ENCODE results near the gene MTCH1. TPM values are rescaled to one million over a fixed set of nuclear protein-coding genes. Genes with fewer than 3 reads are reported as not detected.

The MTCH1 gene
- total and polyA plus RNA-seq, 2 donors (not counting 1 experiment from before 2014, with no cell fraction given): 91.7 to 150 TPM

DNA sequence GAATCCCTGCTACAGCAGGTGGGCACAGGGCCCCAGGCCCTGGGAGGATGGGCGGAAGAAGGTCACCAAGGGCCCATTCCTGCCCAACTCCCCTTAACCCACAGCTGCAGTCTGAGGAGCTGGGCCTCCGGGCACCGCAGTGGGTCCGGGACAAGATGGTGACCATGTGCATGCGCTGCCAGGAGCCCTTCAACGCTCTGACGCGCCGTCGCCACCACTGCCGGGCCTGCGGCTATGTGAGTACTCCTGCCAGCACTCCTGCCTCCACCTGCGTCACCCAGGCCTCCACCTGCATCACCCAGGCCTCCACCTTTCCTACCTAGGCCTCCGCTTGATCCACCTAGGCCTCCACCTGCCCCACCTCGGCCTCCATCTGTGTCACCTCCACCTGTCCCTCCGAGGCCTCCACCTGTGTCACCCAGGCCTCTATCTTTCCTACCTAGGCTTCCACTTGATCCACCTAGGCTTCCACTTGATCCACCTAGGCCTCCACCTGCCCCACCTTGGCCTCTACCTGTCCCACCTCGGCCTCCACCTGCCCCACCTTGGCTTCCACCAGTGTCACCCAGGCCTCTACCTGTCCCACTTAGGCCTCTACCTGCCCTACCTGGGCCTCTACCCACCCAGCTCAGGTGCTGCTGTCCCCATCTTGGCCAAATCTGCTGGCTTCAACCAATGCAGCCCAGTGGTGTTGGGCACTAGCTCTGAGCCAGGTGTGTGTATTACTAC lies 36.3 kb upstream of the MTCH1 start:
- Mint-ChIP-seq H3K4me3 (no peak overlapping the region), H3K27me3 (no peaks in the 10 kb centered on the region), H3K4me1 (peaks cover 19% of the 10 kb centered on the region), H3K9me3 (ENCODE audit: insufficient read depth) (no peaks in the 10 kb centered on the region), H3K27ac (peak overlapping the region; percentile 56)
- H2AFZ ChIP-seq (ENCODE audit: insufficient read depth, low read depth, low read length, poor library complexity, severe bottlenecking): no peak overlapping the region
- no peak for TF ChIP-seq EZH2 (IDR thresholded peaks at IDR 0.05; ENCODE audit: borderline replicate concordance, insufficient read depth, low read depth, low read length, poor library complexity, severe bottlenecking)
- TF ChIP-seq, protein P1, sequence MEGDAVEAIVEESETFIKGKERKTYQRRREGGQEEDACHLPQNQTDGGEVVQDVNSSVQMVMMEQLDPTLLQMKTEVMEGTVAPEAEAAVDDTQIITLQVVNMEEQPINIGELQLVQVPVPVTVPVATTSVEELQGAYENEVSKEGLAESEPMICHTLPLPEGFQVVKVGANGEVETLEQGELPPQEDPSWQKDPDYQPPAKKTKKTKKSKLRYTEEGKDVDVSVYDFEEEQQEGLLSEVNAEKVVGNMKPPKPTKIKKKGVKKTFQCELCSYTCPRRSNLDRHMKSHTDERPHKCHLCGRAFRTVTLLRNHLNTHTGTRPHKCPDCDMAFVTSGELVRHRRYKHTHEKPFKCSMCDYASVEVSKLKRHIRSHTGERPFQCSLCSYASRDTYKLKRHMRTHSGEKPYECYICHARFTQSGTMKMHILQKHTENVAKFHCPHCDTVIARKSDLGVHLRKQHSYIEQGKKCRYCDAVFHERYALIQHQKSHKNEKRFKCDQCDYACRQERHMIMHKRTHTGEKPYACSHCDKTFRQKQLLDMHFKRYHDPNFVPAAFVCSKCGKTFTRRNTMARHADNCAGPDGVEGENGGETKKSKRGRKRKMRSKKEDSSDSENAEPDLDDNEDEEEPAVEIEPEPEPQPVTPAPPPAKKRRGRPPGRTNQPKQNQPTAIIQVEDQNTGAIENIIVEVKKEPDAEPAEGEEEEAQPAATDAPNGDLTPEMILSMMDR (IDR thresholded peaks at IDR 0.05): no peak
- WGBS (ENCODE audit: insufficient coverage): 94% methylated on average over 17 of the region's 17 CpGs
- no peak overlapping the region for H3K4me3 ChIP-seq (ENCODE audit: control extremely low read depth in 1 of 5, extremely low read depth in 1 of 5, insufficient read depth in 1 of 5, low read depth in 2 of 5, low read length in 4 of 5)
- H3K79me2 ChIP-seq (ENCODE audit: control insufficient read depth, insufficient read depth, low read length): peaks cover 57% of the 10 kb centered on the region
- H3K9me3 ChIP-seq (ENCODE audit: control extremely low read depth in 1 of 3, control insufficient read depth in 2 of 3, insufficient read depth in 1 of 3, low read length in 2 of 3): no peaks in the 10 kb centered on the region
- peaks cover 14 to 21% of the 10 kb centered on the region in 2 donors for H3K4me1 ChIP-seq (ENCODE audit: control insufficient read depth in 2 of 2, insufficient read depth in 2 of 2, low read length in 2 of 2)
- no peaks in the 10 kb centered on the region for H3K27me3 ChIP-seq (replicated peaks in 1 of 4; ENCODE audit: control extremely low read depth in 1 of 4, control insufficient read depth in 3 of 4, insufficient read depth in 4 of 4, low read length in 3 of 4)
- H3K4me2 ChIP-seq (replicated peaks; ENCODE audit: low read depth, low read length, poor library complexity, severe bottlenecking): no peak overlapping the region
- H3K36me3 ChIP-seq (replicated peaks in 1 of 2; ENCODE audit: control extremely low read depth in 1 of 2, control insufficient read depth in 1 of 2, extremely low read depth in 1 of 2, insufficient read depth in 2 of 2, low read length in 1 of 2): peaks cover 4 to 91% of the 10 kb centered on the region in 2 experiments
- ChIA-PET CTCF (interaction anchor here (0.6 to 22.0 kb wide), 10 partner anchors 7 to 183 kb away, joined by 3 to 587 read pairs (median 5); partner anchors contain the start of genes PIM1 and PPIL1), POLR2A (interaction anchor here (1.0 kb wide), 1 partner anchor 26 kb away, joined by 4 read pairs; no protein-coding TSS in a partner anchor)
- ATAC-seq (ENCODE audit: low read depth) (no peak), DNase-seq (no peak)
- H4K20me1 ChIP-seq (ENCODE audit: control insufficient read depth, insufficient read depth, low read length, poor library complexity, severe bottlenecking): peaks cover 88% of the 10 kb centered on the region
- H3K27ac ChIP-seq (ENCODE audit: low read length in 2 of 2): no peak overlapping the region
- intact Hi-C loops (cut with micrococcal nuclease): no loop called here
- no peak overlapping the region for H3K9ac ChIP-seq (ENCODE audit: low read length)
